NCI-H2227 (cell line): ENCODE data around the gene DOCK6.

Source experiments
- DNase-seq: peaks from one replicate; lab custom pipeline; 2025; ENCODE audit not compliant: unreplicated experiment; lab: John Stamatoyannopoulos, UW

The DOCK6 gene

DNA sequence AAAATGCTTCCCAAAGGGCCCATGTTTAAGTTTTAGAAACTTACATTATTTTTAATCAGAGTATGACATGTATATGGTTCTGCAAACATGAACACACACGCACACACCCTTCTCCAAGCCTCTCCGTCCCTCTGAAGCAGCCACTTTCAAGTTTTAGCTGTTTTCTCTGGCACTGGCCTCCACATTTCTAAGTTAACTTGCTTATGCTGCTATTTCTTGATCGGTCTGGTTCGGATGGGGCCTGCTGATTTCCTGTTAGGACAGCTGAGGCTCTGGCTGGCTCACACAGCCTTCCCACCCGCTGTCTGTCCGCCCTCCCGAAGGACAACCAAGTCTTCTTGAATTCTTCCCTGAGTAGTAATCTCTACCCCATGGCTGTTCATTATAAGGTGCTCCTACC is 111.1 kb downstream of the DOCK6 start:
- DNase-seq = no peak
